Neural cell (in vitro differentiated cells): ENCODE data around the gene SAE1. TPM values are rescaled to one million over a fixed set of nuclear protein-coding genes. Genes with fewer than 3 reads are reported as not detected.

Experiments used
- H2AFZ ChIP-seq: fragments of 200-600, 300-800 bp; sonication (generic), shearing (Covaris generic); 2 replicates; pipeline ENCODE4 v1.6.0; 2014; ENCODE audit warnings: low read depth, mild to moderate bottlenecking, antibody characterized with exemption, low read length, moderate library complexity
- H3F3A ChIP-seq: fragments of 200-600 bp; shearing (Covaris generic); 2 replicates; pipeline ENCODE4 v1.6.1; 2016; ENCODE audit warnings: mild to moderate bottlenecking, moderate library complexity, mixed read lengths, antibody characterized with exemption, low read length; ENCODE audit not compliant: insufficient read depth, poor library complexity, severe bottlenecking
- H3K27ac ChIP-seq: fragments of 200-600, 300-800 bp; sonication (generic), shearing (Covaris generic); 2 replicates; pipeline ENCODE4 v1.5.1; 2014; ENCODE audit warnings: mild to moderate bottlenecking, low read length, moderate library complexity
- H3K27me3 ChIP-seq: fragments of 300-800, 200-600 bp; sonication (generic), shearing (Covaris generic); 2 replicates; pipeline ENCODE4 v1.6.0; 2014; ENCODE audit warnings: mild to moderate bottlenecking, low read depth, low read length, moderate library complexity; ENCODE audit not compliant: insufficient read depth
- H3K36me3 ChIP-seq: fragments of 300-800, 200-600 bp; sonication (generic), shearing (Covaris generic); 2 replicates; pipeline ENCODE4 v1.5.1; 2014; ENCODE audit warnings: mild to moderate bottlenecking, antibody characterized with exemption, low read length, moderate library complexity; ENCODE audit not compliant: insufficient read depth
- H3K4me2 ChIP-seq: fragments of 300-800, 200-600 bp; sonication (generic), shearing (Covaris generic); 2 replicates; pipeline ENCODE4 v1.6.0; 2014; ENCODE audit warnings: mild to moderate bottlenecking, low read length
- H3K4me3 ChIP-seq: fragments of 300-800, 200-600 bp; sonication (generic), shearing (Covaris generic); 2 replicates; pipeline ENCODE4 v1.5.1; 2014; ENCODE audit warnings: mild to moderate bottlenecking, low read length, moderate library complexity
- H3K79me2 ChIP-seq: fragments of 200-600 bp; shearing (Covaris generic); replicated peaks from 2 replicates; pipeline ENCODE4 v1.6.0; 2014; ENCODE audit warnings: mild to moderate bottlenecking, low read length, moderate library complexity; ENCODE audit not compliant: insufficient read depth
- H3K9ac ChIP-seq: fragments of 300-800, 200-600 bp; sonication (generic), shearing (Covaris generic); 2 replicates; pipeline ENCODE4 v1.6.1; 2016; ENCODE audit warnings: mild to moderate bottlenecking, low read length, mixed read lengths
- H3K9me2 ChIP-seq: fragments of 200-600 bp; shearing (Covaris generic); 2 replicates; pipeline ENCODE4 v1.6.1; 2016; ENCODE audit warnings: mild to moderate bottlenecking, low read length, mixed read lengths; ENCODE audit not compliant: insufficient read depth
- H3K9me3 ChIP-seq: fragments of 200-600, 300-800 bp; sonication (generic), shearing (Covaris generic); 2 replicates; pipeline ENCODE4 v1.6.1; 2016; ENCODE audit warnings: mild to moderate bottlenecking, mixed run types, low read length, moderate library complexity, mixed read lengths
- H4K20me1 ChIP-seq: fragments of 200-600 bp; shearing (Covaris generic); 2 replicates; pipeline ENCODE4 v1.6.1; 2016; ENCODE audit warnings: mild to moderate bottlenecking, mixed run types; ENCODE audit not compliant: insufficient read depth
- CTCF ChIP-seq: fragments of 450-650 bp; IDR thresholded peaks from 2 replicates; pipeline ENCODE4 v1.5.1; 2014; ENCODE audit warnings: antibody characterized with exemption, mild to moderate bottlenecking, moderate library complexity; ENCODE audit not compliant: poor library complexity, severe bottlenecking
- EP300 ChIP-seq: fragments of 450-650 bp; conservative IDR thresholded peaks from 2 replicates; pipeline ENCODE4 v1.6.1; 2014; ENCODE audit warnings: antibody characterized with exemption, mild to moderate bottlenecking, moderate library complexity; ENCODE audit not compliant: poor library complexity, severe bottlenecking
- EZH2 ChIP-seq: fragments of 200-600, 300-800 bp; shearing (Covaris generic), sonication (generic); IDR thresholded peaks from 2 replicates; pipeline ENCODE4 v1.6.1; 2014; ENCODE audit warnings: antibody characterized with exemption, low read length, borderline replicate concordance, mild to moderate bottlenecking; ENCODE audit not compliant: insufficient read depth, poor library complexity, severe bottlenecking
- MXI1 ChIP-seq: fragments of 450-650 bp; conservative IDR thresholded peaks from 2 replicates; pipeline ENCODE4 v1.6.1; 2014; ENCODE audit warnings: antibody characterized with exemption, mild to moderate bottlenecking; ENCODE audit not compliant: poor library complexity, severe bottlenecking
- POLR2AphosphoS5 ChIP-seq: IDR thresholded peaks from 2 replicates; pipeline ENCODE4 v1.6.1; 2012
- RAD21 ChIP-seq: fragments of 450-650 bp; conservative IDR thresholded peaks from 2 replicates; pipeline ENCODE4 v1.6.1; 2014; ENCODE audit warnings: antibody characterized with exemption, mild to moderate bottlenecking, moderate library complexity
- REST ChIP-seq: IDR thresholded peaks from 2 replicates; pipeline ENCODE4 v1.6.1; 2012; ENCODE audit warnings: borderline replicate concordance
- SMC3 ChIP-seq: fragments of 450-650 bp; conservative IDR thresholded peaks from 2 replicates; pipeline ENCODE4 v1.6.1; 2014; ENCODE audit warnings: antibody characterized with exemption, mild to moderate bottlenecking, moderate library complexity; ENCODE audit not compliant: poor library complexity
- TAF1 ChIP-seq: IDR thresholded peaks from 2 replicates; pipeline ENCODE4 v1.6.1; 2012; ENCODE audit warnings: low read depth
- polyA plus RNA-seq: library from polyadenylated mRNA; depleted of rRNA; stranded (reverse); fragments of >200 nt; gene quantifications from 2 replicates; pipeline ENCODE4 v1.2.3, GENCODE V29; 2014

SAE1 gene
- polyA plus RNA-seq, 1 donor from 2014 or later = 178 TPM

- no peaks in the 10 kb centered on the region for H3F3A ChIP-seq
- H3K4me2 ChIP-seq = no peak overlapping the region
- no peaks in the 10 kb centered on the region for H3K27me3 ChIP-seq
- peaks cover 1% of the 10 kb centered on the region for H3K79me2 ChIP-seq
- H3K27ac ChIP-seq = no peak overlapping the region
- H3K4me3 ChIP-seq = no peak overlapping the region
- no peak overlapping the region for H3K9ac ChIP-seq
- H3K9me2 ChIP-seq = no peaks in the 10 kb centered on the region
- TF ChIP-seq TAF1 (no peak), REST (no peak), EP300 (no peak), MXI1 (no peak), EZH2 (no peak), SMC3 (no peak), RAD21 (no peak), CTCF (no peak), POLR2AphosphoS5 (no peak)
- H3K36me3 ChIP-seq = no peaks in the 10 kb centered on the region
- no peaks in the 10 kb centered on the region for H3K9me3 ChIP-seq
- no peak overlapping the region for H2AFZ ChIP-seq
- no peaks in the 10 kb centered on the region for H4K20me1 ChIP-seq
Measured at GRCh38 chr19:47146920-47147319, 16.3 kb downstream of the SAE1 start.

- TF ChIP-seq SMC3 = no peak
- no peak for TF ChIP-seq REST
- TF ChIP-seq POLR2AphosphoS5 = no peak
- TF ChIP-seq RAD21 = no peak
- TF ChIP-seq TAF1 = no peak
- TF ChIP-seq MXI1 = no peak
- TF ChIP-seq CTCF = no peak
- no peak for TF ChIP-seq EZH2
- TF ChIP-seq EP300 = no peak
- Histone ChIP-seq H3K36me3 (peaks cover 5% of the 10 kb centered on the region), H4K20me1 (no peaks in the 10 kb centered on the region), H3F3A (no peaks in the 10 kb centered on the region), H3K79me2 (no peaks in the 10 kb centered on the region), H3K9ac (no peak overlapping the region), H3K4me3 (no peak overlapping the region), H3K9me3 (no peaks in the 10 kb centered on the region), H2AFZ (no peak overlapping the region), H3K4me2 (no peak overlapping the region), H3K27ac (no peak overlapping the region), H3K27me3 (no peaks in the 10 kb centered on the region), H3K9me2 (no peaks in the 10 kb centered on the region)
Measured at GRCh38 chr19:47151627-47152026, 21.0 kb downstream of the SAE1 start.
